Measurements from ENCODE around the gene NCOA1. TPM values are rescaled to one million over a fixed set of nuclear protein-coding genes. Genes with fewer than 3 reads are reported as not detected.

The NCOA1 gene
- total RNA-seq, 2 donors from 2014 or later, result 20.1 to 22.6 TPM

- Histone ChIP-seq H3K9ac (ENCODE audit: extremely low read depth, low read length, poor library complexity, severe bottlenecking) (no peak overlapping the region), H3K36me3 (ENCODE audit: control insufficient read depth, insufficient read depth, low read length) (peaks cover 3% of the 10 kb centered on the region), H3K27ac (ENCODE audit: low read depth, low read length) (no peak overlapping the region), H3K4me3 (ENCODE audit: low read length) (no peak overlapping the region), H3K9me3 (ENCODE audit: control insufficient read depth, low read length) (peaks cover 8% of the 10 kb centered on the region), H3K4me1 (ENCODE audit: control insufficient read depth, insufficient read depth, low read length) (no peaks in the 10 kb centered on the region), H3K27me3 (ENCODE audit: control insufficient read depth, insufficient read depth, low read length, poor library complexity, severe bottlenecking) (no peaks in the 10 kb centered on the region)
- Mint-ChIP-seq H3K4me3 (no peak overlapping the region), H3K9me3 (peaks cover 55% of the 10 kb centered on the region), H3K36me3 (ENCODE audit: low read depth) (peaks cover 32% of the 10 kb centered on the region), H3K27ac (no peak overlapping the region), H3K4me1 (no peaks in the 10 kb centered on the region), H3K27me3 (ENCODE audit: insufficient read depth) (no peaks in the 10 kb centered on the region)
- WGBS, 2 experiments (ENCODE audit: insufficient coverage in 1 of 2, insufficient read length in 1 of 2), result 90% methylated on average over 2 of the region's 2 CpGs; no CpG with 5 or more reads in 1 of the 2 experiments
- DNase-seq, result no peak
- TF ChIP-seq CTCF (conservative IDR thresholded peaks at IDR 0.05), result no peak
Observed at GRCh38 chr2:24551016-24551415, 60.0 kb downstream of the NCOA1 start.

GRCh38 chr2:24552836-24553235, 61.8 kb downstream of the NCOA1 start:
- H3K36me3 Mint-ChIP-seq (ENCODE audit: low read depth), result peaks cover 42% of the 10 kb centered on the region
- no peak overlapping the region for H3K27ac ChIP-seq (ENCODE audit: low read depth, low read length)
- H3K4me3 Mint-ChIP-seq, result no peak overlapping the region
- no peak for DNase-seq
- H3K9me3 Mint-ChIP-seq, result peaks cover 52% of the 10 kb centered on the region
- no peaks in the 10 kb centered on the region for H3K27me3 ChIP-seq (ENCODE audit: control insufficient read depth, insufficient read depth, low read length, poor library complexity, severe bottlenecking)
- 94 to 95% methylated on average over 4 to 5 of the region's 5 CpGs for WGBS, 2 experiments (ENCODE audit: insufficient coverage in 1 of 2, insufficient read length in 1 of 2)
- no peak overlapping the region for H3K9ac ChIP-seq (ENCODE audit: extremely low read depth, low read length, poor library complexity, severe bottlenecking)
- no peaks in the 10 kb centered on the region for H3K4me1 Mint-ChIP-seq
- H3K9me3 ChIP-seq (ENCODE audit: control insufficient read depth, low read length), result peaks cover 18% of the 10 kb centered on the region
- H3K27ac Mint-ChIP-seq, result no peak overlapping the region
- no peak for TF ChIP-seq CTCF (conservative IDR thresholded peaks at IDR 0.05)
- H3K4me1 ChIP-seq (ENCODE audit: control insufficient read depth, insufficient read depth, low read length), result no peaks in the 10 kb centered on the region
- H3K4me3 ChIP-seq (ENCODE audit: low read length), result no peak overlapping the region
- H3K27me3 Mint-ChIP-seq (ENCODE audit: insufficient read depth), result no peaks in the 10 kb centered on the region
- H3K36me3 ChIP-seq (ENCODE audit: control insufficient read depth, insufficient read depth, low read length), result peaks cover 4% of the 10 kb centered on the region

GRCh38 chr2:24558781-24559472, 67.9 kb downstream of the NCOA1 start:
- H3K9ac ChIP-seq (ENCODE audit: extremely low read depth, low read length, poor library complexity, severe bottlenecking), result no peak overlapping the region
- H3K27ac ChIP-seq (ENCODE audit: low read depth, low read length), result no peak overlapping the region
- Mint-ChIP-seq H3K27me3 (ENCODE audit: insufficient read depth) (no peaks in the 10 kb centered on the region), H3K27ac (no peak overlapping the region), H3K4me1 (no peaks in the 10 kb centered on the region), H3K4me3 (no peak overlapping the region), H3K9me3 (peaks cover 27% of the 10 kb centered on the region), H3K36me3 (ENCODE audit: low read depth) (peaks cover 35% of the 10 kb centered on the region)
- peaks cover 4% of the 10 kb centered on the region for H3K36me3 ChIP-seq (ENCODE audit: control insufficient read depth, insufficient read depth, low read length)
- no peak overlapping the region for H3K4me3 ChIP-seq (ENCODE audit: low read length)
- WGBS, 2 experiments (ENCODE audit: insufficient coverage in 1 of 2, insufficient read length in 1 of 2), result 90 to 100% methylated on average over 4 to 7 of the region's 7 CpGs
- no peaks in the 10 kb centered on the region for H3K4me1 ChIP-seq (ENCODE audit: control insufficient read depth, insufficient read depth, low read length)
- H3K27me3 ChIP-seq (ENCODE audit: control insufficient read depth, insufficient read depth, low read length, poor library complexity, severe bottlenecking), result no peaks in the 10 kb centered on the region
- peaks cover 13% of the 10 kb centered on the region for H3K9me3 ChIP-seq (ENCODE audit: control insufficient read depth, low read length)
- no peak for DNase-seq
- no peak for TF ChIP-seq CTCF (conservative IDR thresholded peaks at IDR 0.05)

Measured in endodermal cell (in vitro differentiated cells).